Transverse colon (tissue), 3 donors: Measurements from ENCODE around the gene RGS6.

Experiments used
- EP300 ChIP-seq: sonication (generic); formaldehyde crosslinking; IDR thresholded peaks from one replicate; pipeline ENCODE4 v1.6.1; 2017; ENCODE audit warnings: antibody characterized with exemption, low read depth
- POLR2A ChIP-seq: fragments of 450-650 bp; IDR thresholded peaks from one replicate; pipeline ENCODE4 v1.6.1; 2016; ENCODE audit warnings: antibody characterized with exemption, mild to moderate bottlenecking, moderate library complexity
- TF ChIP-seq, protein P1 (sequence below), 5 experiments: fragments of 200-600 bp in 3 of 5; fragments of 450-650 bp in 2 of 5; sonication (generic) in 3 of 5; IDR thresholded peaks; 1 replicate in 2 of 5; 2 replicates in 3 of 5; pipeline ENCODE4 v1.5.1; 2016 to 2017; ENCODE audit warnings: antibody characterized with exemption in 5 of 5, inconsistent platforms in 3 of 5, mild to moderate bottlenecking in 2 of 5, moderate library complexity in 1 of 5

DNA sequence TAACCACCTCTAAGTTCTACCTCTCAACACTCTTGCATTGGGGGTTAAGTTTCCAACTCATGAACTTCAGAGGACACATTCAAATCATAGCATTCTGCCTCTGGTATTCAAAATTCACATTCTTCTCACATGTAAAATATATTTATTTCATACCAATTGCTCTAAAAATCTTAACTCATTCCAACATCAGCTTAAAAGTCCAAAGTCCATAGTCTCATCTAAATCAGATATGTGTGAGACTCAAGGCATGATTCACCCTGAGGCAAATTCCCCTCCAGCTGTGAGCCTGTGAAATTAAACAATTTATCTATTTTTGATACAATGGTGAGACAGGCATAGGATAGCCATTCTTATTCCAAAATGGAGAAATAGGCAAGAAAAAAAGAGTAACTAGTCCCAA lies 214.0 kb downstream of the RGS6 start:
- TF ChIP-seq POLR2A (no peak), EP300 (no peak)
- TF ChIP-seq, protein P1, sequence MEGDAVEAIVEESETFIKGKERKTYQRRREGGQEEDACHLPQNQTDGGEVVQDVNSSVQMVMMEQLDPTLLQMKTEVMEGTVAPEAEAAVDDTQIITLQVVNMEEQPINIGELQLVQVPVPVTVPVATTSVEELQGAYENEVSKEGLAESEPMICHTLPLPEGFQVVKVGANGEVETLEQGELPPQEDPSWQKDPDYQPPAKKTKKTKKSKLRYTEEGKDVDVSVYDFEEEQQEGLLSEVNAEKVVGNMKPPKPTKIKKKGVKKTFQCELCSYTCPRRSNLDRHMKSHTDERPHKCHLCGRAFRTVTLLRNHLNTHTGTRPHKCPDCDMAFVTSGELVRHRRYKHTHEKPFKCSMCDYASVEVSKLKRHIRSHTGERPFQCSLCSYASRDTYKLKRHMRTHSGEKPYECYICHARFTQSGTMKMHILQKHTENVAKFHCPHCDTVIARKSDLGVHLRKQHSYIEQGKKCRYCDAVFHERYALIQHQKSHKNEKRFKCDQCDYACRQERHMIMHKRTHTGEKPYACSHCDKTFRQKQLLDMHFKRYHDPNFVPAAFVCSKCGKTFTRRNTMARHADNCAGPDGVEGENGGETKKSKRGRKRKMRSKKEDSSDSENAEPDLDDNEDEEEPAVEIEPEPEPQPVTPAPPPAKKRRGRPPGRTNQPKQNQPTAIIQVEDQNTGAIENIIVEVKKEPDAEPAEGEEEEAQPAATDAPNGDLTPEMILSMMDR (IDR thresholded peaks at IDR 0.05): no peak
